GM18520 (cell line): ENCODE results near the gene CENPW.

Experiments used
- ATAC-seq: cut with Tn5 transposase; IDR thresholded peaks from one replicate; pipeline ENCODE4 v1.9.1; 2021; ENCODE audit not compliant: unreplicated experiment

Gene CENPW

GRCh38 chr6:126372626-126373025, 32.7 kb downstream of the CENPW start:
- no peak for ATAC-seq

- ATAC-seq = no peak
Measured at GRCh38 chr6:126373344-126373743, 33.4 kb downstream of the CENPW start.

- no peak for ATAC-seq
Measured at GRCh38 chr6:126374372-126374771, 34.5 kb downstream of the CENPW start.

- no peak for ATAC-seq
Measured at GRCh38 chr6:126376682-126377081, 36.8 kb downstream of the CENPW start.

- ATAC-seq = no peak
Measured at GRCh38 chr6:126377594-126378153, 37.8 kb downstream of the CENPW start.

- ATAC-seq = no peak
Measured at GRCh38 chr6:126380072-126380583, 40.2 kb downstream of the CENPW start.

GRCh38 chr6:126381498-126381897, 41.6 kb downstream of the CENPW start:
- ATAC-seq = no peak

GRCh38 chr6:126383203-126383602, 43.3 kb downstream of the CENPW start:
- no peak for ATAC-seq

- ATAC-seq = no peak
Measured at GRCh38 chr6:126385536-126385935, 45.6 kb downstream of the CENPW start.

GRCh38 chr6:126388104-126388598, 48.2 kb downstream of the CENPW start:
- no peak for ATAC-seq

- no peak for ATAC-seq
Measured at GRCh38 chr6:126396131-126396530, 56.2 kb downstream of the CENPW start.
